Lung microvascular endothelial cell (primary cell): ENCODE measurements around the gene SKI. TPM values are rescaled to one million over a fixed set of nuclear protein-coding genes. Genes with fewer than 3 reads are reported as not detected.
"Not testable (repeated sequence)": the region's sequence is repeated elsewhere in the genome, so short reads cannot be mapped to it uniquely, and the experiment has no call there.

Source experiments
- DNase-seq, 2 donors: peaks; one replicate each; pipeline versions ENCODE4 v3.0.0 to v3.0.0-alpha.2; 2010; ENCODE audit warnings: low read depth in 2 of 2
- total RNA-seq: library from RNA; depleted of rRNA; stranded (reverse); fragments of >200 nt; gene quantifications from 2 replicates; pipeline ENCODE4 v1.2.1, GENCODE V29; 2014

SKI gene
- total RNA-seq, 1 donor from 2014 or later, result 18.3 TPM

- no peak for DNase-seq
These were observed 31.7 kb downstream of the SKI start for GRCh38 chr1:2259668-2260402.

- DNase-seq, result not testable (repeated sequence)
These were observed 32.4 kb downstream of the SKI start for GRCh38 chr1:2260470-2260869.

GRCh38 chr1:2260917-2261316, 32.8 kb downstream of the SKI start:
- no peak for DNase-seq

- DNase-seq, result not testable (repeated sequence)
These were observed 33.6 kb downstream of the SKI start for GRCh38 chr1:2261476-2262395.

- DNase-seq, result no peak
These were observed 38.3 kb downstream of the SKI start for GRCh38 chr1:2266301-2266975.

GRCh38 chr1:2267051-2267830, 39.1 kb downstream of the SKI start:
- peak in 1 of 2 donors; percentile 40 for DNase-seq

GRCh38 chr1:2267862-2268261, 39.7 kb downstream of the SKI start:
- DNase-seq, result no peak

- DNase-seq, result no peak
These were observed 40.4 kb downstream of the SKI start for GRCh38 chr1:2268285-2269056.

GRCh38 chr1:2269193-2269921, 41.2 kb downstream of the SKI start:
- DNase-seq, result no peak

- DNase-seq, result no peak
These were observed 41.8 kb downstream of the SKI start for GRCh38 chr1:2269922-2270259.

GRCh38 chr1:2270260-2271100, 42.4 kb downstream of the SKI start:
- DNase-seq, result no peak

GRCh38 chr1:2271211-2271721, 43.1 kb downstream of the SKI start:
- no peak for DNase-seq

- DNase-seq, result no peak
These were observed 43.9 kb downstream of the SKI start for GRCh38 chr1:2271841-2272655.

GRCh38 chr1:2272686-2273400, 44.7 kb downstream of the SKI start:
- DNase-seq, result no peak

- no peak for DNase-seq
These were observed 45.4 kb downstream of the SKI start for GRCh38 chr1:2273401-2274090.

- no peak for DNase-seq
These were observed 46.3 kb downstream of the SKI start for GRCh38 chr1:2274231-2274928.
